HG03060 (cell line): Measurements from ENCODE around the gene EIF1.
"Not testable (repeated sequence)": the region's sequence is repeated elsewhere in the genome, so short reads cannot be mapped to it uniquely, and the experiment has no call there.

ENCODE experiments used
- ATAC-seq: cut with Tn5 transposase; IDR thresholded peaks from one replicate; pipeline ENCODE4 v1.9.1; 2021; ENCODE audit warnings: low read depth, moderate number of reproducible peaks; ENCODE audit not compliant: unreplicated experiment

EIF1 gene

GRCh38 chr17:41675157-41676057 lies 13.3 kb upstream of the EIF1 start:
- not testable (repeated sequence) for ATAC-seq

DNA sequence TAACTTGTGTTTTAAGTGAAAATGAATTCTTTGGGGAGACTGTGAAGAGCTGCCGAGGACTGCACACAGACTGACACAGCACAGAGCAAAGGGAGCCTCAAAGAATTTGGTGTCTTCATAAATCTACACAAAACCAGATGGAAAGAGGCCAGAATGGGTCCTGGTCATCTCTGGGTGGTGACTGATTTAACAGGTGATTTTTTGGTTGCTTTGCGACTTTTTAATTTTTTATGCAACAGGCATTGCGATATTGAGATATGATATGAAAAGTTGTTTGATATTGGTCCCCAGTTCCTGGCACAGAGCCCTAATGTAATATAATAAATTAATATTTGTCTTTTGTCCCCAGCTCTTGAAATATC lies 12.6 kb upstream of the EIF1 start:
- no peak for ATAC-seq

DNA sequence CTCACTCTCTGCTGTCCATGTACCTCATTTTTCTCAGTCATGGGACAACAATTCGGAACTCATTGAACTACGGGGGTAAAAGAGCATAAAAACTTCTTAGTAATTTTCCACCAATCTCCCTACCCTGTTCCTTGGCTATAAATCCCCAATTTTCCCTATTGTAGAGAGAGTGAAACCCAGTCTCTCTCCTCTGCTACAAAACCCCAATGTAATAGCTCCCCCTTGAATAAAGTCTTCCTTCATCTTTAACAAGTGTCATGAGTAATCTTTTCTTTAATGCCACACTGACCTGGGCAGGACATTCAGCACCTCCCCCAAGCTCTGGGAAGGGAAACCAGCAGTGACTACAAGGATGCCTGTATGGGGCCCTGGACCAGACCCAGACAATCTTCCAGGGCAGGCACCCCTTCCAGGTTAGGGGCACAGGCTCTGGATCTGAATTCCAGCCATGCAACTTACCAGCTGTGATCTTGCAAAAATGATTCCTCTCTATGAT lies 10.2 kb upstream of the EIF1 start:
- no peak for ATAC-seq

- ATAC-seq, result peak; percentile 48
These were observed 9.6 kb upstream of the EIF1 start for GRCh38 chr17:41678907-41679739.

DNA sequence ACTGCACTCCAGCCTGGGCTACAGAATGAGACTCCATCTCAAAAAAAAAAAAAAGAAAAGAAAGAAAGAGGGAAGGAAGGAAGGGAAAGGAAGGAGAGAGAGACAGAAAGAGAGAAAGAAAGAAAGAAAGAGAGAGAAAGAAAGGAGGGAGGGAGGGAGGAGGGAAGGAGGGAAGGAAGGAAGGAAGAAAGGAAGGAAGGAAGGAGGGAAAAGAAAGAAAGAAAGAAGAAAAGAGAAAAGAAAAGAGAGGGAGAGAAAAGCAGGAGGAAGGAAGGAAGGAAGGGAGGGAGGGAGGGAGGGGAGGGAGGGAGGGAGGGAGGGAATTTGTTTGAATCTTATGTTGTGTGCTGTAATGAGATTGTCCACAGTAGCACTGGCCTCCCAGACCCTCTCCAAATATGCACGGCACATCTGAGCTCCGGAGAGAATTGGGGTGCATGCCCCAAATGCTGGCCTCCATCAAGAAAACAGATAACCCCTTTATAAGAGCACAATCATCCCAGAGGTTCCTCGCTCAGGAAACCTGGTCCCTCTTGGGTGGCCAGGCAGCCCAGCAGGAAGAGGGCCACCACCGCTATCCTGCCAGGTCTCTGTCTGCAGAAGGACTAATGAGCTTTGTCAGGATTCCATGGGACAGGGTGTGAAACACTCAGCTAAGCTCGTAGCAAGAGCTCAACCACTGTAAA lies 8.8 kb upstream of the EIF1 start:
- no peak for ATAC-seq

DNA sequence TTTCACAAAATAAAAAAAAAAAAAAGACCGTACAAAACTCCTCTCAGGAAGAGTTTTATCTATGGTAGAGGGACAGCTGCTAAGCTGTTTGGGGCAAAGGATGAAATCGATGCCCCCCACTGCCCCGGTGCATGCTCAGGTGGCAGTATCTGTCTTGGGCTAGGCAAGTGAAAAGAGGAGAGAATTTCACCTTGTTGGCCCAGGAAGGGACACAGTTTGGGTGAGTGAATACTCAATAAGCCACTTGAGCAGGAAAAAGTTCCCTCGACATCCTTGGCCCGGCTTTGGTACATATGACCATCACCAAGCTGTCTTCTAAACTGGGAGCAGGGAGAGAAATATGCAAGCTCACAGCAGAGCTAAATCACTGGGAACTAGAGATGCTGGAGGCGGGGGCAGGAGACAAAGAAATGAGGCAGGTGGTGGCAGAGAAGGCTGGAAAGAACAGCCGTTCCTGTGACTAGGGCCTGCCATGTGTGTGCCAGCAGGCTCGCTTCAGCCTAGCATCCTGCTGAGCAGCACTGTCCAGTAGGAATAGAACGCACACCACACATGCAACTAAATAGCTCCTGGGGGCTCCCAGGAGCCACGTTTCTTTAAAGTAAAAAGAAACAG lies 8.2 kb upstream of the EIF1 start:
- ATAC-seq, result no peak

- ATAC-seq, result no peak
These were observed 6.9 kb upstream of the EIF1 start for GRCh38 chr17:41681776-41682175.

DNA sequence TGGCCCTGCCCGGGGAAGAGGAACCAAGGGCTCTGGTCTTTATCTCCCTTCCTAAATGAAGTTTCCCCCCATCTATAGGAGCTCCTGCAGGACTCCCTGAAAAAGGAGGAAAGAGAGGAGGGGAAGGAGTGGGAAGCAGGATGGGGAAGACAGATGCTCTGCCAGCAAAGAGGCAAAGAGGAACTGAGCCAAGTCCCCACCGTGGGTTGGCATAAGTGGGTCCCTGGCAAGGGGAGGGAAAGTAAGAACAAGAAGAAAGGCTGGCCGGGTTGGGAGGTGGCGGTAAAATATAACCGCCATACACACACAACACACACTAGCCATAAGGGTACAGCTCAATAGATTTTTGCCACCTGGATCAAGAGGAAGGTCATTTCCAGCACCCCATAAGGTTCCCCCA lies 6.1 kb upstream of the EIF1 start:
- ATAC-seq, result no peak

DNA sequence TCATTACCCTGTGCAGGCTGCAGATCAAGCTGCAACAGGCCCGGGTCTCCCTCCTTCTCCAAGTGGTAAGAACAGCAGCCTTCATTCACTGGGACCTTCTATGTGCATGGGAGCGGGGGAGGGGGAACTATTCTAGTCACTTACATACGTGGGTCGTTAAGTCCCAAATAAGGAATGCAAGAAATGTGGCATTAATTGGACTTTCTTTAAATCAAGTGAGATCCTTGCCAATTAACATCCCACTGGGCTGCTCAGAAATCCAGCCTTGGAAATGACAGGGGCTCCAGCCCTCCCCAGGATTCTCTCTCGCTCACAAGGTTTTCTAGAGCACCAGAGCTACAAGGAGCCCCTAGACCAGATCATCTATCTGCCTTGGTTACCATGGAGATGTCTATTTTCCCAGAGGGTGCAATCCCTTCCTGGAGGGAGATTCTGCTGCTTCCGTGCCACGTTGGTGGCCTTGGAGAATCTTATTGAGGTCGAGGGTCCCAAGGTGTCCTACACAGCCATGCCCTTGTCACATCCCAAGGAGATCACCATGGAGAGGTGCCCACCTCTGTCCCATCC lies 5.2 kb upstream of the EIF1 start:
- no peak for ATAC-seq

- no peak for ATAC-seq
These were observed 4.7 kb upstream of the EIF1 start for GRCh38 chr17:41684035-41684434.

DNA sequence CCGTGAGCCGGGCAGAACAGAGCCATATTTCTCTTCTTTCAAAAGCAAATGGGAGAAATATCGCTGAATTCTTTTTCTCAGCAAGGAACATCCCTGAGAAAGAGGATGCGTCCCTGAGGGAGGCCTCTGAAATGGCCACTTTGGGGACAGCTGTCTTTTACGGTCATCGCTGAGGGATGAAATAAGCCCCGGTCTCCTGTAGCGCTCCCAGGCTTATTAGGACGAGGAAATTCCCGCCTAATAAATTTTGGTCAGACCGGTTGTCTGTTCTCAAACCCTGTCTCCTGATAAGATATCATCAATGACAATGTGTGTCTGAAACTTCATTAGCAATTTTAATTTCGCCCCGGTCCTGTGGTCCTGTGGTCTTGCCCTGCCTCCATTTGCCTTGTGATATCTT lies 2.9 kb upstream of the EIF1 start:
- ATAC-seq, result not testable (repeated sequence)

DNA sequence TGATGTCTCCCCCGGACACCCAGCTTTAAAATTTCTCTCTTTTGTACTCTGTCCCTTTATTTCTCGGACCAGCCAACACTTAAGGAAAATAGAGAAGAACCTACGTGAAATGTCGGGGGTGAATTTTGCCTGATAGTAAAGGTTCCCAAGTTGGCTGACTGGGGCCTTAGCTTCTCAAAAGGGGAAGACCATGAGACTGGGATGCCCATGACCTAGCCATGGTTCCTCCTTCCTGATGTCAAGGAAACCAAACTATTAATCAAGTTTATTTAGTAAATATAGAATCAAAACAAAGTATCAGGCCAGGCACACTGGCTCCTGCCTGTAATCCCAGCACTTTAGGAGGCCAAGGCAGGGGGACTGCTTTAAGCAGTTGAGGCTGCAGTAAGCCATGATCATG lies 2.4 kb upstream of the EIF1 start:
- no peak for ATAC-seq

DNA sequence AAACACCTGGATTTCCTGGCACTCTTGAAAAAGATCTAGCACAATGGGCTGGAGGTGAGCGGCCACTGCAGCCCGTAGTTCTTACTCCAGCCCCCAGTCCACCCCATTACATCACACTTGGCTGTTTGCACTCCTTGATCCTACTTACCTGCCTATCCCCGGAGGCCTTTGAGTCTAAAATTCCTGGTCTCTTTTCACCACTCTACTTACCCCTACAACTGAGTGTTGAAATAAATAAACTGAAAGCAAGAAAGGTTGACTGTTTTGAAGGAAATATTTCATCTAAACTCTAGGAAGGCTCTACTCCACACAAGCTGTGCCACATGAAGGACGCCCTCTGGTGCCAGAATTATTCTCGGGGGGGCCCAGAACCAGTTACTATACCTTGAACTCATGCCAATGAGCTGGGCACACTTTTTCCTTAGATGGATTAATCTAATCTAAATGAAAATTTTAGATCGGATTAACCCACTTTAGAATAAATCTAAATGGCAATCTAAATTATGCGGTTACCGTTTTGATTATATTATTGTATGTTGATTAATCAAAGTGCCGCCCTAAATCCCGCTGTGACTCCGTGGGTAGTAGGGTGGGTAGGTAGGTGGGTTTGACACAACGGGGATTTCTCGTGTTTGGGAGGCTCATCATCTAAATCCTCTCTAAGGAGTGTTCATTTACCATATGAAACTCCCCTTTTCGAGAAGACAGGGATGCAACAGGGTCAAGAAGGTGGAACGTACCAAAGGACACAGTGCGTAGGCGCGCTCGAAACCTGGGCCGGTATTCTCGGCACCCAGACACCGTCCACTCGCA lies 651 bp upstream of the EIF1 start:
- peak; percentile 3 for ATAC-seq

- ATAC-seq, result no peak
These were observed 1.0 kb downstream of the EIF1 start for GRCh38 chr17:41689497-41690299.

- no peak for ATAC-seq
These were observed 1.8 kb downstream of the EIF1 start for GRCh38 chr17:41690497-41690896.

DNA sequence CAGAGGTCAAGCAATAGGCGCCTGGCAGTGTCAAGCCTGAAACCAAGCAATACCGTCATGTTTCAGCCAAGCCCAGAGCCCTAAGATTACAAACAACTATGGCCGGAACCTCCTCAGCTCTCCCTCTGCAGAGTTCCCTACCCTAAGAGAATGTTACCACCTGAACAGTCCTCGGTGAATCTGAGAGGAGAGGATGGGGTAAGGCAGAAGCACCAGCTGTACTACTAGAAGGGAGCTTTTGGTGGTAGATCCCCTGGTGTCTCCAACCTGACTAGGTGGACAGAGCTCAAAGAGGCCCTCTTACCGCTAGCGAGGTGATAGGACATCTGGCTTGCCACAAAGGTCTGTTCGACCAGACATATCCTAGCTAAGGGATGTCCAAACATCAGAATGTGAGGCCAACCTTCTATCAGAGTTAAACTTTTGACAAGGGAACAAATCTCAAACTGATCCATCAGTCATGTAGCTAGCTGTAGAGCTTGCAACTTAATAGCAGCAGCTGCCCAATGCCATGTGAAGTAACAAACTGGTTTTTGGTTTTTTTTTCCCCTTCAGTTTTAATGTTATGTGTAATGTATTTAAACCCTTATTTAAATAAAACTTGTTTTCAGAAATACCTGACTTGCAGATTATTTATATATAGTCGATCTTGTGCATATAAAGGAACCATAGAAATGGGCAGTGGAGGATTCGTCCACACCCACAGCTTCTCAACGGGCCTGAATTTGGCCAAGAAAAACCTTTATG lies 2.5 kb downstream of the EIF1 start:
- no peak for ATAC-seq

DNA sequence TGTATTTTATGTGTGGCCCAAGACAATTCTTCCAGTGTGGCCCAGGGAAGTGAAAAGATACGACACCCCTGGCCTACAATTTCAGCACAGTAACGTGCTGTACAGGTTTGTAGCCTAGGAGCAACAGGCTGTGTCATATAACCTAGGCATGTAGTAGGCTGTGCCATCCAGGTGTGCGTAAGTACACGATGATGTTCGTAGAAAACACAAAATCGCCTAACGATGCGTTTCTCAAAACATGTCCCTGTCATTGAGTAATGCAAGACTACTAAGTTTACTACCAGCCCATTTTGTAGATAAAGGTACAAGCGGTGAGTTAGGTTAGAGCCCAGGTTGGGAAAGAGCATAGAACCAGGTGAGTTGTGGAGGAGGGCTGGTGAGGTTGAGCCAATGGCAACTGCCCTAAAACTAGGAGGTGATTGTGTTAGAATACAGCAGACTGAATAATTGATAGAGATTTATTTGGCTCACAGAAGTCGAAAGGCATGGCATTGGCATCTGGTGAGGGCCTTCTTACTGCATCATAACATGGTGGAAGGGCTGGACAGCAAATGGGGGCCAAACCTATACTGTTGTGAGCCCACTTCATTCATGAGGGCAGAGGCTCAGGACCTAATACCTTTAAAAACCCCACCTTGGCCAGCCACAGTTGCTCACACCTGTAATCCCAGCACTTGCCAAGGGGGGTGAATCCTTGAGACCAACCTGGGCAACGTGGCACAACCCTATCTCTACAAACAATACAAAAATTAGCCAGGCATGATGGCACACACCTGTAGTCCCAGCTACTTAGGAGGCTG lies 4.2 kb downstream of the EIF1 start:
- no peak for ATAC-seq
